Measurements from ENCODE around the gene CRX. TPM values are rescaled to one million over a fixed set of nuclear protein-coding genes. Genes with fewer than 3 reads are reported as not detected.
"Not testable (repeated sequence)": the region's sequence is repeated elsewhere in the genome, so short reads cannot be mapped to it uniquely, and the experiment has no call there.

The CRX gene
- total and polyA plus RNA-seq, 2 of the 13 experiments (the other 11 are each of a cell fraction or from before 2014, with no cell fraction given) = not detected

- TF ChIP-seq ZMYM2 (CRISPR knock-in tag; IDR thresholded peaks at IDR 0.05) = no peak
Measured at GRCh38 chr19:47776568-47776967, 45.2 kb upstream of the CRX start (continued).

DNA sequence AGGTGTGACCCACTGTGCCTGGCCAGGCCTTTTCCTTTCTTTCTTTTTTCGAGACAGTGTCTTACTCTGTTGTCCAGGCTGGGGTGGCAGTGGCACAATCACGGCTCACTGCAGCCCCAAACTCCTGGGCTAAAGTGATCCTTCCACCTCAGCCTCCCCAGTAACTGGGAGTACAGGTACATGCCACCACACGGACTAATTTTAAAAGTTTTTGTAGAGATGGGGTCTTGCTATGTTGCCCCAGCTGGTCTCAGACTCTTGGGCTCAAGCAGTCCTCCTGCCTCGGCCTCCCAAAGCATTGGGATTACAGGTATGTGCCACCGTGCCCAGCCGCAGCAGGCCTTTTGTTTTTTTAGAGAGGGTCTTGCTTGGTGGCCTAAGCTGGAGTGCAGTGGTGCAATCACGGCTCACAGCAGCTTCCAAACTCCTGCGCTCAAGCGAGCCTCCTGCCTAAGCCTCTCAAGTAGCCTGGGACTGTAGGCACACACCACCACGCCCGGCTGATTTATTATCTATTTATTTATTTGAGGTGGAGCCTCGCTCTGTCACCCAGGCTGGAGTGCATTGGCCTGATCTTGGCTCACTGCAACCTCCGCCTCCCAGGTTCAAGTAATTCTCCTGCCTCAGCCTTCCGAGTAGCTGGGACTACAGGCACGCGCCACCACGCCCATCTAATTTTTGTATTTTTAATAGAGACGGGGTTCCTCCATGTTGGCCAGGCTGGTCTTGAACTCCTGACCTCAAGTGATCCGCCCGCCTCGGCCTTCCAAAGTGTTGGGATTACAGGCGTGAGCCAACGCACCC is 44.3 kb upstream of the CRX start:
- TSS peak; percentile 76 for BruUV-seq (replicated peaks)
- POLR2A ChIA-PET = interaction anchor here (0.8 kb wide), 1 partner anchor 14 kb away, joined by 3 read pairs; no protein-coding TSS in a partner anchor
- TF ChIP-seq ZNF563 (CRISPR knock-in tag; IDR thresholded peaks at IDR 0.05) = 0 out of 2 replicates have a peak, but pooled peaks have one; percentile 19
- 0 out of 2 replicates have a peak, but pooled peaks have one; percentile 10 for TF ChIP-seq ZNF333 (CRISPR knock-in tag; IDR thresholded peaks at IDR 0.05; ENCODE audit: borderline replicate concordance)
- 0 out of 2 replicates have a peak, but pooled peaks have one; percentile 9 for TF ChIP-seq ZNF160 (CRISPR knock-in tag; IDR thresholded peaks at IDR 0.05)
- 0 out of 2 replicates have a peak, but pooled peaks have one; percentile 29 for TF ChIP-seq NAIF1 (CRISPR knock-in tag; IDR thresholded peaks at IDR 0.05; ENCODE audit: borderline replicate concordance)
- peak; percentile 12; the same call in 1 of the 2 replicates for TF ChIP-seq ARNT2 (CRISPR knock-in tag; IDR thresholded peaks at IDR 0.05; ENCODE audit: low read depth)
- 0 out of 2 replicates have a peak, but pooled peaks have one; percentile 2 for TF ChIP-seq HIC2 (CRISPR knock-in tag; IDR thresholded peaks at IDR 0.05; ENCODE audit: low read depth)
- TF ChIP-seq, protein P1, sequence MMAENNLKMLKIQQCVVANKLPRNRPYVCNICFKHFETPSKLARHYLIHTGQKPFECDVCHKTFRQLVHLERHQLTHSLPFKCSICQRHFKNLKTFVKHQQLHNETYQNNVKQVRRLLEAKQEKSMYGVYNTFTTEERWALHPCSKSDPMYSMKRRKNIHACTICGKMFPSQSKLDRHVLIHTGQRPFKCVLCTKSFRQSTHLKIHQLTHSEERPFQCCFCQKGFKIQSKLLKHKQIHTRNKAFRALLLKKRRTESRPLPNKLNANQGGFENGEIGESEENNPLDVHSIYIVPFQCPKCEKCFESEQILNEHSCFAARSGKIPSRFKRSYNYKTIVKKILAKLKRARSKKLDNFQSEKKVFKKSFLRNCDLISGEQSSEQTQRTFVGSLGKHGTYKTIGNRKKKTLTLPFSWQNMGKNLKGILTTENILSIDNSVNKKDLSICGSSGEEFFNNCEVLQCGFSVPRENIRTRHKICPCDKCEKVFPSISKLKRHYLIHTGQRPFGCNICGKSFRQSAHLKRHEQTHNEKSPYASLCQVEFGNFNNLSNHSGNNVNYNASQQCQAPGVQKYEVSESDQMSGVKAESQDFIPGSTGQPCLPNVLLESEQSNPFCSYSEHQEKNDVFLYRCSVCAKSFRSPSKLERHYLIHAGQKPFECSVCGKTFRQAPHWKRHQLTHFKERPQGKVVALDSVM (CRISPR knock-in tag; IDR thresholded peaks at IDR 0.05) = peak; percentile 55; the same call in 1 of the 2 replicates
- TF ChIP-seq ZNF121 (CRISPR knock-in tag; IDR thresholded peaks at IDR 0.05) = peak; percentile 96
- H3K9me3 ChIP-seq (ENCODE audit: low read length); in situ Hi-C loops (cut with HindIII; ENCODE audit: extremely low pct_ligation_motif_present, low pct_unique_long_range_greater_than_20kb); DNase-seq (ENCODE audit: low spot score); FAIRE-seq; H4K20me1 ChIP-seq (ENCODE audit: insufficient read depth, low read length); H3K27me3 ChIP-seq (ENCODE audit: control insufficient read depth in 1 of 2, insufficient read depth in 2 of 2, low read length in 2 of 2); CTCF ChIA-PET (ENCODE audit: low intra/inter-chr PET ratio, low total read pairs); intact Hi-C loops (cut with micrococcal nuclease; ENCODE audit: unreplicated experiment); ATAC-seq; H2AFZ ChIP-seq (ENCODE audit: low read length): not testable (repeated sequence)
- peaks cover 54% of the 10 kb centered on the region for H3K4me1 ChIP-seq (ENCODE audit: insufficient read depth, low read length)
- peak overlapping the region; percentile 94 for H3K4me2 ChIP-seq (ENCODE audit: low read depth, low read length)
- WGBS (ENCODE audit: low lambda C conversion rate) = 44% methylated on average over 18 of the region's 23 CpGs
- peak overlapping the region; percentile 97 for H3K9ac ChIP-seq (ENCODE audit: insufficient read depth, low read depth, low read length)
- H3K79me2 ChIP-seq (ENCODE audit: insufficient read depth, low read length) = peaks cover 18% of the 10 kb centered on the region
- H3K36me3 ChIP-seq (replicated peaks in 1 of 2; ENCODE audit: control insufficient read depth in 1 of 2, insufficient read depth in 2 of 2, low read length in 2 of 2) = peaks cover 0 to 15% of the 10 kb centered on the region in 2 experiments; a peak in 3 of 5 replicates
- H3K27ac ChIP-seq (ENCODE audit: extremely low read length, insufficient read depth, low read length) = peak overlapping the region; percentile 91
- H3K4me3 ChIP-seq (replicated peaks in 1 of 3; ENCODE audit: insufficient read depth in 1 of 3, low read depth in 2 of 3, low read length in 3 of 3) = peak overlapping the region; percentile 88 to 95 (median 93); a peak in 5 of 6 replicates

Measured in HepG2 (cell line).